ENCODE data around the gene KASH5. TPM values are rescaled to one million over a fixed set of nuclear protein-coding genes. Genes with fewer than 3 reads are reported as not detected.

The KASH5 gene
- total and polyA plus RNA-seq, 5 donors from 2014 or later: not detected

- H3K4me1 Mint-ChIP-seq: peaks cover 0 to 50% (median 18%) of the 10 kb centered on the region in 4 donors
- peak overlapping the region; percentile 5 to 63 (median 46) for H3K4me3 Mint-ChIP-seq
- no peak overlapping the region for H3K27ac Mint-ChIP-seq
Measured at GRCh38 chr19:49432141-49433073, 44.4 kb downstream of the KASH5 start.

GRCh38 chr19:49433240-49433901, 45.3 kb downstream of the KASH5 start:
- peaks cover 0 to 46% (median 16%) of the 10 kb centered on the region in 4 donors for H3K4me1 Mint-ChIP-seq
- DNase-seq: no peak
- no peak overlapping the region for H3K27ac Mint-ChIP-seq

More at GRCh38 chr19:49432141-49433073, 44.4 kb downstream of the KASH5 start:
- Histone ChIP-seq H3K4me3 (ENCODE audit: low read depth, low read length) (no peak overlapping the region), H3K27me3 (ENCODE audit: control insufficient read depth, insufficient read depth, low read length) (peaks cover 31% of the 10 kb centered on the region), H3K27ac (ENCODE audit: insufficient read depth, low read length, poor library complexity, severe bottlenecking) (no peak overlapping the region), H3K9me3 (ENCODE audit: control insufficient read depth in 2 of 2, low read length in 2 of 2) (no peaks in the 10 kb centered on the region), H3K4me1 (ENCODE audit: control insufficient read depth, insufficient read depth, low read length, poor library complexity, severe bottlenecking) (peaks cover 42% of the 10 kb centered on the region), H3K36me3 (ENCODE audit: control insufficient read depth, insufficient read depth, low read length) (no peaks in the 10 kb centered on the region)
- DNase-seq: peak in 1 of 3 donors; percentile 69
- H3K9me3 Mint-ChIP-seq: peaks cover 0 to 7% (median 1%) of the 10 kb centered on the region in 7 donors
- H3K36me3 Mint-ChIP-seq: peaks cover 3% of the 10 kb centered on the region
- ATAC-seq (ENCODE audit: low read depth in 2 of 2): peak; percentile 65 to 69
- H3K27me3 Mint-ChIP-seq: peaks cover 89% of the 10 kb centered on the region

GRCh38 chr19:49434907-49435583, 47.0 kb downstream of the KASH5 start:
- Mint-ChIP-seq H3K36me3 (peaks cover 2% of the 10 kb centered on the region), H3K9me3 (peaks cover 0 to 9% (median 1%) of the 10 kb centered on the region in 7 donors), H3K4me1 (peaks cover 0 to 41% (median 13%) of the 10 kb centered on the region in 4 donors), H3K27ac (no peak overlapping the region), H3K27me3 (peaks cover 89% of the 10 kb centered on the region), H3K4me3 (no peak overlapping the region)
- peaks cover 28% of the 10 kb centered on the region for H3K4me1 ChIP-seq (ENCODE audit: control insufficient read depth, insufficient read depth, low read length, poor library complexity, severe bottlenecking)
- no peak for DNase-seq
- ATAC-seq (ENCODE audit: low read depth in 2 of 2): no peak
- no peak overlapping the region for H3K27ac ChIP-seq (ENCODE audit: insufficient read depth, low read length, poor library complexity, severe bottlenecking)
- no peaks in the 10 kb centered on the region for H3K36me3 ChIP-seq (ENCODE audit: control insufficient read depth, insufficient read depth, low read length)
- no peaks in the 10 kb centered on the region for H3K9me3 ChIP-seq (ENCODE audit: control insufficient read depth in 2 of 2, low read length in 2 of 2)
- peaks cover 39% of the 10 kb centered on the region for H3K27me3 ChIP-seq (ENCODE audit: control insufficient read depth, insufficient read depth, low read length)
- H3K4me3 ChIP-seq (ENCODE audit: low read depth, low read length): no peak overlapping the region

More at GRCh38 chr19:49433240-49433901, 45.3 kb downstream of the KASH5 start:
- Mint-ChIP-seq H3K9me3 (peaks cover 0 to 7% (median 1%) of the 10 kb centered on the region in 7 donors), H3K27me3 (peaks cover 89% of the 10 kb centered on the region), H3K4me3 (peak overlapping the region; percentile 63 to 88 (median 74)), H3K36me3 (peaks cover 3% of the 10 kb centered on the region)
- no peak overlapping the region for H3K27ac ChIP-seq (ENCODE audit: insufficient read depth, low read length, poor library complexity, severe bottlenecking)
- H3K27me3 ChIP-seq (ENCODE audit: control insufficient read depth, insufficient read depth, low read length): peaks cover 33% of the 10 kb centered on the region
- H3K4me3 ChIP-seq (ENCODE audit: low read depth, low read length): no peak overlapping the region
- peaks cover 33% of the 10 kb centered on the region for H3K4me1 ChIP-seq (ENCODE audit: control insufficient read depth, insufficient read depth, low read length, poor library complexity, severe bottlenecking)
- H3K36me3 ChIP-seq (ENCODE audit: control insufficient read depth, insufficient read depth, low read length): no peaks in the 10 kb centered on the region
- no peak for ATAC-seq (ENCODE audit: low read depth in 2 of 2)
- H3K9me3 ChIP-seq (ENCODE audit: control insufficient read depth in 2 of 2, low read length in 2 of 2): no peaks in the 10 kb centered on the region

GRCh38 chr19:49435670-49436069, 47.6 kb downstream of the KASH5 start:
- Mint-ChIP-seq H3K27ac (no peak overlapping the region), H3K4me3 (no peak overlapping the region), H3K9me3 (peaks cover 0 to 9% (median 1%) of the 10 kb centered on the region in 7 donors), H3K27me3 (peaks cover 90% of the 10 kb centered on the region), H3K4me1 (peaks cover 0 to 43% (median 16%) of the 10 kb centered on the region in 4 donors), H3K36me3 (no peaks in the 10 kb centered on the region)
- Histone ChIP-seq H3K9me3 (ENCODE audit: control insufficient read depth in 2 of 2, low read length in 2 of 2) (no peaks in the 10 kb centered on the region), H3K4me3 (ENCODE audit: low read depth, low read length) (no peak overlapping the region), H3K27me3 (ENCODE audit: control insufficient read depth, insufficient read depth, low read length) (peaks cover 41% of the 10 kb centered on the region), H3K27ac (ENCODE audit: insufficient read depth, low read length, poor library complexity, severe bottlenecking) (no peak overlapping the region), H3K36me3 (ENCODE audit: control insufficient read depth, insufficient read depth, low read length) (no peaks in the 10 kb centered on the region), H3K4me1 (ENCODE audit: control insufficient read depth, insufficient read depth, low read length, poor library complexity, severe bottlenecking) (peaks cover 28% of the 10 kb centered on the region)
- ATAC-seq (ENCODE audit: low read depth in 2 of 2) (no peak), DNase-seq (no peak)

GRCh38 chr19:49436381-49437017, 48.5 kb downstream of the KASH5 start:
- Histone ChIP-seq H3K36me3 (ENCODE audit: control insufficient read depth, insufficient read depth, low read length) (no peaks in the 10 kb centered on the region), H3K9me3 (ENCODE audit: control insufficient read depth in 2 of 2, low read length in 2 of 2) (no peaks in the 10 kb centered on the region), H3K27ac (ENCODE audit: insufficient read depth, low read length, poor library complexity, severe bottlenecking) (no peak overlapping the region), H3K27me3 (ENCODE audit: control insufficient read depth, insufficient read depth, low read length) (peaks cover 40% of the 10 kb centered on the region), H3K4me1 (ENCODE audit: control insufficient read depth, insufficient read depth, low read length, poor library complexity, severe bottlenecking) (peaks cover 35% of the 10 kb centered on the region), H3K4me3 (ENCODE audit: low read depth, low read length) (no peak overlapping the region)
- no peaks in the 10 kb centered on the region for H3K36me3 Mint-ChIP-seq
- DNase-seq (peak in 2 of 3 donors; percentile 47 to 63), ATAC-seq (ENCODE audit: low read depth in 2 of 2) (no peak)
- H3K27ac Mint-ChIP-seq: no peak overlapping the region
- peaks cover 0 to 44% (median 18%) of the 10 kb centered on the region in 4 donors for H3K4me1 Mint-ChIP-seq
- no peak overlapping the region for H3K4me3 Mint-ChIP-seq
- H3K9me3 Mint-ChIP-seq: peaks cover 0 to 9% (median 1%) of the 10 kb centered on the region in 7 donors
- peaks cover 92% of the 10 kb centered on the region for H3K27me3 Mint-ChIP-seq

GRCh38 chr19:49437231-49437630, 49.2 kb downstream of the KASH5 start:
- peaks cover 36% of the 10 kb centered on the region for H3K4me1 ChIP-seq (ENCODE audit: control insufficient read depth, insufficient read depth, low read length, poor library complexity, severe bottlenecking)
- Mint-ChIP-seq H3K36me3 (no peaks in the 10 kb centered on the region), H3K4me3 (no peak overlapping the region), H3K4me1 (peaks cover 0 to 48% (median 24%) of the 10 kb centered on the region in 4 donors), H3K27me3 (peaks cover 94% of the 10 kb centered on the region), H3K27ac (no peak overlapping the region), H3K9me3 (peaks cover 0 to 8% (median 1%) of the 10 kb centered on the region in 7 donors)
- no peak overlapping the region for H3K27ac ChIP-seq (ENCODE audit: insufficient read depth, low read length, poor library complexity, severe bottlenecking)
- H3K4me3 ChIP-seq (ENCODE audit: low read depth, low read length): no peak overlapping the region
- no peak for ATAC-seq (ENCODE audit: low read depth in 2 of 2)
- no peaks in the 10 kb centered on the region for H3K9me3 ChIP-seq (ENCODE audit: control insufficient read depth in 2 of 2, low read length in 2 of 2)
- H3K36me3 ChIP-seq (ENCODE audit: control insufficient read depth, insufficient read depth, low read length): no peaks in the 10 kb centered on the region
- DNase-seq: no peak
- H3K27me3 ChIP-seq (ENCODE audit: control insufficient read depth, insufficient read depth, low read length): peaks cover 47% of the 10 kb centered on the region

GRCh38 chr19:49438261-49438660, 50.2 kb downstream of the KASH5 start:
- Histone ChIP-seq H3K4me3 (ENCODE audit: low read depth, low read length) (no peak overlapping the region), H3K27me3 (ENCODE audit: control insufficient read depth, insufficient read depth, low read length) (peaks cover 47% of the 10 kb centered on the region), H3K36me3 (ENCODE audit: control insufficient read depth, insufficient read depth, low read length) (no peaks in the 10 kb centered on the region), H3K9me3 (ENCODE audit: control insufficient read depth in 2 of 2, low read length in 2 of 2) (no peaks in the 10 kb centered on the region), H3K4me1 (ENCODE audit: control insufficient read depth, insufficient read depth, low read length, poor library complexity, severe bottlenecking) (peaks cover 36% of the 10 kb centered on the region), H3K27ac (ENCODE audit: insufficient read depth, low read length, poor library complexity, severe bottlenecking) (no peak overlapping the region)
- H3K27me3 Mint-ChIP-seq: peaks cover 91% of the 10 kb centered on the region
- peak overlapping the region in 1 of 4 donors; percentile 1 for H3K4me3 Mint-ChIP-seq
- ATAC-seq (ENCODE audit: low read depth in 2 of 2): no peak
- no peak for DNase-seq
- no peak overlapping the region for H3K27ac Mint-ChIP-seq
- H3K9me3 Mint-ChIP-seq: peaks cover 0 to 8% (median 1%) of the 10 kb centered on the region in 7 donors
- H3K36me3 Mint-ChIP-seq: no peaks in the 10 kb centered on the region
- H3K4me1 Mint-ChIP-seq: peaks cover 0 to 50% (median 27%) of the 10 kb centered on the region in 4 donors

All from CD4-positive, CD25-positive, alpha-beta regulatory T cell (primary cell).